ENCODE measurements around the gene NUCB1. TPM values are rescaled to one million over a fixed set of nuclear protein-coding genes. Genes with fewer than 3 reads are reported as not detected.
"Not testable (repeated sequence)": the region's sequence is repeated elsewhere in the genome, so short reads cannot be mapped to it uniquely, and the experiment has no call there.

NUCB1 gene
- total RNA-seq, 1 experiment from 2014 or later: 142 TPM

DNA sequence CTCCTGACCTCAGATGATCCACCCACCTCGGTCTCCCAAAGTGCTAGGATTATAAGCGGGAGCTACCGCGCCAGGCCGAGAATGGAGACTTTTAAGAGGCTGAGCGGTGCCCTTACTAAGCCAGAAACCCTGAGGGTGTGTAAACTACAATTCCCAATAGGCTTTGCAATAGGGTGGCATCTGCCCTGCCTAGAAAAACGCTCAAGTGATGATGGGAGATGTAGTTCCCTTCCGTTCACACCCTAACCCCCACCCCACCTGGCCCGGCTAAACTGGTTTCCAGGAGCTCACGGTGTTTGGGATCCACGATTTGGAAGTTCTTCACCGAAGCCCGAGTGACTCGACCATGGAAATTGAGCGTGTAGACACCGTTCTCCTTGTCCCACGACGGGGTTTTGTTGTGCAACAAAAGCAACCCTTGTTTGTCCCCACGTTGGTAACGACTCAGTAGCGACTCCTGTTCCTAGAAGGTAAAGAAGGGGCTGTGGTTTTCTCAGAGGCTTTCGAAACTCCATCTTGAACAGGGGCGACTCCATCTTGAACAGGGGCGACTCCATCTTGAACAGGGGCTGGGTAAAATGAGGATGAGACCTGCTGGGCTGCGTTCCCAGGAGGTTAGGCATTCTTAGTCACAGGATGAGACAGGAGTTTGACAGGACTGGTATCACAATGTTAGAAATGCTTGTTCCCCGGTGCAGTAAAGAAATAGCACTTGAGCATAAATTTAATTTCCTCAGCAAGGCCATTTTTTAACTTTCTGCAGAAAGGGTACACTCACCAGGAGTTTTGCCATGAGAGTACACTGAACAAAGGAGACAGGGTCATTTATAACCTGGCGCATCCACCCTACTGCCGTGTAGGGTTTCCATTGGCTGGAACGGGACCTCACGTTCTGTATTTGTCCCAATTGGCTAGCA lies 18.1 kb upstream of the NUCB1 start:
- Mint-ChIP-seq H3K4me1 (ENCODE audit: low read depth, unreplicated experiment) (peaks cover 5% of the 10 kb centered on the region), H3K4me3 (ENCODE audit: unreplicated experiment) (no peak overlapping the region), H3K27ac (ENCODE audit: unreplicated experiment) (no peak overlapping the region), H3K27me3 (ENCODE audit: insufficient read depth, unreplicated experiment) (no peaks in the 10 kb centered on the region), H3K36me3 (ENCODE audit: insufficient read depth, unreplicated experiment) (peaks cover 40% of the 10 kb centered on the region), H3K9me3 (ENCODE audit: unreplicated experiment) (no peaks in the 10 kb centered on the region)
- no peak overlapping the region for H3K4me3 ChIP-seq (ENCODE audit: low read depth, low read length)
- H3K27me3 ChIP-seq (replicated peaks; ENCODE audit: control insufficient read depth, insufficient read depth, low read length): no peaks in the 10 kb centered on the region
- intact Hi-C loops (cut with micrococcal nuclease; ENCODE audit: unreplicated experiment): no loop called here
- DNase-seq: peak; percentile 52 to 61
- no TSS peak for BruUV-seq (replicated peaks)
- peaks cover 22% of the 10 kb centered on the region for H3K4me1 ChIP-seq
- POLR2A ChIA-PET: interaction anchor here (0.6 to 0.7 kb wide), 2 partner anchors 11 to 84 kb away, joined by 3 read pairs; no protein-coding TSS in a partner anchor
- CTCF ChIA-PET: no interaction called here
- TF ChIP-seq, protein P1, sequence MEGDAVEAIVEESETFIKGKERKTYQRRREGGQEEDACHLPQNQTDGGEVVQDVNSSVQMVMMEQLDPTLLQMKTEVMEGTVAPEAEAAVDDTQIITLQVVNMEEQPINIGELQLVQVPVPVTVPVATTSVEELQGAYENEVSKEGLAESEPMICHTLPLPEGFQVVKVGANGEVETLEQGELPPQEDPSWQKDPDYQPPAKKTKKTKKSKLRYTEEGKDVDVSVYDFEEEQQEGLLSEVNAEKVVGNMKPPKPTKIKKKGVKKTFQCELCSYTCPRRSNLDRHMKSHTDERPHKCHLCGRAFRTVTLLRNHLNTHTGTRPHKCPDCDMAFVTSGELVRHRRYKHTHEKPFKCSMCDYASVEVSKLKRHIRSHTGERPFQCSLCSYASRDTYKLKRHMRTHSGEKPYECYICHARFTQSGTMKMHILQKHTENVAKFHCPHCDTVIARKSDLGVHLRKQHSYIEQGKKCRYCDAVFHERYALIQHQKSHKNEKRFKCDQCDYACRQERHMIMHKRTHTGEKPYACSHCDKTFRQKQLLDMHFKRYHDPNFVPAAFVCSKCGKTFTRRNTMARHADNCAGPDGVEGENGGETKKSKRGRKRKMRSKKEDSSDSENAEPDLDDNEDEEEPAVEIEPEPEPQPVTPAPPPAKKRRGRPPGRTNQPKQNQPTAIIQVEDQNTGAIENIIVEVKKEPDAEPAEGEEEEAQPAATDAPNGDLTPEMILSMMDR (IDR thresholded peaks at IDR 0.05; ENCODE audit: insufficient read depth in 1 of 2, low read depth in 1 of 2, low read length in 1 of 2, severe bottlenecking in 1 of 2, unreplicated experiment in 1 of 2): no peak
- H3K9me3 ChIP-seq: no peaks in the 10 kb centered on the region
- peaks cover 2% of the 10 kb centered on the region; the same call in 1 of the 2 replicates for H3K36me3 ChIP-seq (ENCODE audit: control insufficient read depth, insufficient read depth, low read length)

DNA sequence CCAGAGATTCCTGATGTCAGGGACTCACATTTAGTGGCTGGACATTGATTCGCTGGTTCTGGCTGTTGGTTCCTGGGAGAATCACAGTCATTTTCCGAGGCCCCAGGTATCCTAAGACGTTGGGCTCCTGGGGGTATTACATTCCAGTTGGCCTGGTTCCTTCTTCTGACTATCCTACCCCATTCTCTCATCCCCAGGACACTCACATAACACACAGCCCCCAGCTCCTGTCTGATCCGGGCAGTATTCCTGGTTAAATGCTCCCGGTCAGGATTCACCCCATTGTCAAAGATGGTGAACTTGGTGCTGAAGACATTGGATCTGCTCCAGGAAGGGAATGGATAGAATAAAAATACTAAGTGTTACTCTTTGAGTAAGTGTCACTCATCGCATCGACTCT lies 16.4 kb upstream of the NUCB1 start:
- POLR2A ChIA-PET: no interaction called here
- Mint-ChIP-seq H3K4me3 (ENCODE audit: unreplicated experiment) (no peak overlapping the region), H3K36me3 (ENCODE audit: insufficient read depth, unreplicated experiment) (peaks cover 28% of the 10 kb centered on the region), H3K27me3 (ENCODE audit: insufficient read depth, unreplicated experiment) (no peaks in the 10 kb centered on the region), H3K9me3 (ENCODE audit: unreplicated experiment) (no peaks in the 10 kb centered on the region), H3K4me1 (ENCODE audit: low read depth, unreplicated experiment) (peaks cover 13% of the 10 kb centered on the region), H3K27ac (ENCODE audit: unreplicated experiment) (peak overlapping the region; percentile 8)
- DNase-seq: no peak
- Histone ChIP-seq H3K4me1 (peaks cover 16% of the 10 kb centered on the region), H3K36me3 (ENCODE audit: control insufficient read depth, insufficient read depth, low read length) (no peaks in the 10 kb centered on the region), H3K4me3 (ENCODE audit: low read depth, low read length) (no peak overlapping the region), H3K27me3 (replicated peaks; ENCODE audit: control insufficient read depth, insufficient read depth, low read length) (no peaks in the 10 kb centered on the region), H3K9me3 (no peaks in the 10 kb centered on the region)
- BruUV-seq (replicated peaks): no TSS peak
- TF ChIP-seq, protein P1 (IDR thresholded peaks at IDR 0.05; ENCODE audit: insufficient read depth in 1 of 2, low read depth in 1 of 2, low read length in 1 of 2, severe bottlenecking in 1 of 2, unreplicated experiment in 1 of 2): no peak
- intact Hi-C loops (cut with micrococcal nuclease; ENCODE audit: unreplicated experiment): no loop called here
- CTCF ChIA-PET: no interaction called here

DNA sequence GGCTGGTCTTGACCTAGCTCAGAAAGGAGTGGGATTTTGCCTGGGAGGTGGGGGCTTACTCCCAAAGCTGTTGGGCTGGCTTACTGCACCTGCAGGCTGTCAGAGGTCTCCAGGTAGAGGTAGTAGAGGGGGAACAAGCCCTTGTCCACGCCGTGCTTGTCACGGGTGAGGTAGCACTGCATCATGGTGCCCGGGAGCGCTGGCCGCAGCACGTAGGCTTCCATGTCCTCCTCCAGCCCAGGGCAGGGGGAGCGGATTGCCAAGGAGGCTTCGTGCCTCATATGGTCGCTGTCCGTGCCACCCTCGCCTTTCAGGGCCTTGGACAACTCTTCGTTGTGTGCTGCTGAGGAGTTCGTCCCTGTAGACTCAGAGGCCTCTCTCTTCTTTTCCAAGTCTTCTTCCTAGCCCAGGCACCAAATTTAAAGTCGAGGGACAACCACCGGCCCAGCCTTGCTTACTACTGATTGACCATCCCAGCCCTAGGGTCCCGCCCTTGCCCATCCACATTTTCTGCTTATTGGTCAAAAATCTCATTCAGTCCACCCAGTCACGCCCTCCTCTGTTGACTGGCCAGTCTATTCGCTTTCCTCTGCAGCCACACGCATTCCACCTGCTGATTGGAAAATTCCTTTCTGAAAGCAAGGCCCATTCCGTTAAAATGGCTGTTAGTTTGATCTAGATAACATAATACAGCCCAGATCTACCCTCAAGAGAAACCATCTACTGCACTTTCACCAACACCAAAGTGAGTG lies 12.1 kb upstream of the NUCB1 start:
- Mint-ChIP-seq H3K4me3 (ENCODE audit: unreplicated experiment) (no peak overlapping the region), H3K36me3 (ENCODE audit: insufficient read depth, unreplicated experiment) (peaks cover 18% of the 10 kb centered on the region), H3K27ac (ENCODE audit: unreplicated experiment) (peak overlapping the region; percentile 88), H3K27me3 (ENCODE audit: insufficient read depth, unreplicated experiment) (no peaks in the 10 kb centered on the region), H3K9me3 (ENCODE audit: unreplicated experiment) (no peaks in the 10 kb centered on the region), H3K4me1 (ENCODE audit: low read depth, unreplicated experiment) (peaks cover 38% of the 10 kb centered on the region)
- intact Hi-C loops (cut with micrococcal nuclease; ENCODE audit: unreplicated experiment): no loop called here
- peak; percentile 67 to 83 for DNase-seq
- H3K9me3 ChIP-seq: no peaks in the 10 kb centered on the region
- TF ChIP-seq, protein P1 (IDR thresholded peaks at IDR 0.05; ENCODE audit: insufficient read depth in 1 of 2, low read depth in 1 of 2, low read length in 1 of 2, severe bottlenecking in 1 of 2, unreplicated experiment in 1 of 2): no peak
- peaks cover 45% of the 10 kb centered on the region for H3K4me1 ChIP-seq
- no TSS peak for BruUV-seq (replicated peaks)
- no peaks in the 10 kb centered on the region for H3K27me3 ChIP-seq (replicated peaks; ENCODE audit: control insufficient read depth, insufficient read depth, low read length)
- H3K4me3 ChIP-seq (ENCODE audit: low read depth, low read length): no peak overlapping the region
- no peaks in the 10 kb centered on the region for H3K36me3 ChIP-seq (ENCODE audit: control insufficient read depth, insufficient read depth, low read length)
- ChIA-PET POLR2A (no interaction called here), CTCF (interaction anchor here (0.7 kb wide), 1 partner anchor 59 kb away, joined by 3 read pairs; no protein-coding TSS in a partner anchor)

DNA sequence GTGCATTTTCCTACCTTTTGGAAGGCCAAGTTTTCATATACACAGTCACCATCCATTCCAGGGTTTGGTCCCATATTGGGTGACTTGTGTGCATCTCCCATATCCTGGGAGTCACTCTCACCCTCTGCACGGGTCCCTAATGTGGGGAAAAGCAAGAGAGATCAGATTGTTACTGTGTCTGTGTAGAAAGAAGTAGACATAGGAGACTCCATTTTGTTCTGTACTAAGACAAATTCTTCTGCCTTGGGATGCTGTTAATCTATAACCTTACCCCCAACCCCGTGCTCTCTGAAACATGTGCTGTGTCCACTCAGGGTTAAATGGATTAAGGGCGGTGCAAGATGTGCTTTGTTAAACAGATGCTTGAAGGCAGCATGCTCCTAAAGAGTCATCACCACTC lies 10.6 kb upstream of the NUCB1 start:
- H3K27ac Mint-ChIP-seq (ENCODE audit: unreplicated experiment): peak overlapping the region; percentile 88
- H3K4me1 ChIP-seq: peaks cover 47% of the 10 kb centered on the region
- H3K4me3 Mint-ChIP-seq (ENCODE audit: unreplicated experiment): peak overlapping the region; percentile 59
- H3K9me3 ChIP-seq; H3K36me3 ChIP-seq (ENCODE audit: control insufficient read depth, insufficient read depth, low read length); H3K27me3 ChIP-seq (replicated peaks; ENCODE audit: control insufficient read depth, insufficient read depth, low read length); H3K27me3 Mint-ChIP-seq (ENCODE audit: insufficient read depth, unreplicated experiment); H3K4me3 ChIP-seq (ENCODE audit: low read depth, low read length); POLR2A ChIA-PET; BruUV-seq (replicated peaks); CTCF ChIA-PET; intact Hi-C loops (cut with micrococcal nuclease; ENCODE audit: unreplicated experiment); DNase-seq; H3K9me3 Mint-ChIP-seq (ENCODE audit: unreplicated experiment): not testable (repeated sequence)
- H3K4me1 Mint-ChIP-seq (ENCODE audit: low read depth, unreplicated experiment): peaks cover 38% of the 10 kb centered on the region
- H3K36me3 Mint-ChIP-seq (ENCODE audit: insufficient read depth, unreplicated experiment): peaks cover 18% of the 10 kb centered on the region
